ENCODE results near the gene ZFR2. TPM values are rescaled to one million over a fixed set of nuclear protein-coding genes. Genes with fewer than 3 reads are reported as not detected.

The ZFR2 gene
- polyA plus RNA-seq, 1 of the 3 experiments (the other 2 are of a cell fraction), result 0.44 TPM

- WGBS (ENCODE audit: low lambda C conversion rate), result 69% methylated on average over 11 of the region's 12 CpGs
- CTCF ChIA-PET, result no interaction called here
These were observed 24.8 kb upstream of the ZFR2 start for GRCh38 chr19:3893509-3894179.

More at GRCh38 chr19:3893509-3894179, 24.8 kb upstream of the ZFR2 start:
- Histone ChIP-seq H3K4me2 (no peak overlapping the region), H3K79me2 (ENCODE audit: insufficient read depth) (no peaks in the 10 kb centered on the region), H3K9me3 (no peaks in the 10 kb centered on the region), H3F3A (replicated peaks; ENCODE audit: insufficient read depth) (no peaks in the 10 kb centered on the region), H3K4me3 (ENCODE audit: low read depth in 2 of 2, low read length in 1 of 2) (no peak overlapping the region), H3K4me1 (ENCODE audit: control insufficient read depth in 1 of 2, insufficient read depth in 2 of 2, low read depth in 1 of 2, low read length in 1 of 2) (no peaks in the 10 kb centered on the region), H3K9me2 (no peaks in the 10 kb centered on the region), H3K9ac (no peak overlapping the region), H3K27me3 (ENCODE audit: insufficient read depth) (no peaks in the 10 kb centered on the region; the same call in 1 of the 2 replicates), H3K27ac (ENCODE audit: low read depth in 2 of 2, low read length in 1 of 2) (no peak overlapping the region), H4K20me1 (ENCODE audit: insufficient read depth) (no peaks in the 10 kb centered on the region), H2AFZ (ENCODE audit: low read depth) (no peak overlapping the region), H3K36me3 (replicated peaks in 1 of 2; ENCODE audit: control insufficient read depth in 1 of 2, insufficient read depth in 2 of 2, low read length in 1 of 2) (no peaks in the 10 kb centered on the region)
- POLR2A ChIA-PET, result no interaction called here
- DNase-seq, result no peak
- TF ChIP-seq FOSL2 (IDR thresholded peaks at IDR 0.05; ENCODE audit: borderline replicate concordance, low read depth), result no peak
- TF ChIP-seq CTCF (IDR thresholded peaks at IDR 0.05), result no peak
- no peak for TF ChIP-seq MAX (IDR thresholded peaks at IDR 0.05; ENCODE audit: low read depth)
- TF ChIP-seq EZH2phosphoT487 (IDR thresholded peaks at IDR 0.05; ENCODE audit: borderline replicate concordance, low read depth), result no peak
- TF ChIP-seq RFX5 (IDR thresholded peaks at IDR 0.05; ENCODE audit: low read length), result no peak
- TF ChIP-seq TCF12 (IDR thresholded peaks at IDR 0.05), result no peak
- TF ChIP-seq IRF3 (IDR thresholded peaks at IDR 0.05; ENCODE audit: low read depth, low read length), result no peak
- no peak for TF ChIP-seq FOXM1 (IDR thresholded peaks at IDR 0.05; ENCODE audit: low read depth)
- no peak for TF ChIP-seq RCOR1 (IDR thresholded peaks at IDR 0.05; ENCODE audit: low read length)
- no peak for TF ChIP-seq PBX3 (IDR thresholded peaks at IDR 0.05)
- TF ChIP-seq NRF1 (IDR thresholded peaks at IDR 0.05; ENCODE audit: low read depth, low read length), result no peak
- TF ChIP-seq REST (IDR thresholded peaks at IDR 0.05; ENCODE audit: low read depth, low read length), result no peak
- TF ChIP-seq RAD21 (IDR thresholded peaks at IDR 0.05; ENCODE audit: low read length), result no peak
- no peak for TF ChIP-seq SIN3A (IDR thresholded peaks at IDR 0.05; ENCODE audit: borderline replicate concordance, low read depth, low read length)
- no peak for TF ChIP-seq GABPA (IDR thresholded peaks at IDR 0.05; ENCODE audit: low read depth)
- no peak for TF ChIP-seq MXI1 (IDR thresholded peaks at IDR 0.05; ENCODE audit: low read depth, low read length)
- TF ChIP-seq FOXJ3 (CRISPR knock-in tag; IDR thresholded peaks at IDR 0.05), result no peak
- TF ChIP-seq EP300 (IDR thresholded peaks at IDR 0.05; ENCODE audit: borderline replicate concordance in 1 of 2, low read depth in 1 of 2, low read length in 1 of 2), result no peak
- TF ChIP-seq NFIC (IDR thresholded peaks at IDR 0.05; ENCODE audit: borderline replicate concordance), result no peak
- no peak for TF ChIP-seq POLR2AphosphoS5 (IDR thresholded peaks at IDR 0.05; ENCODE audit: low read depth, low read length)
